Left ventricle myocardium inferior (tissue), 1 donor: ENCODE measurements around the gene SEMA6B. TPM values are rescaled to one million over a fixed set of nuclear protein-coding genes. Genes with fewer than 3 reads are reported as not detected.

Source experiments
- DNase-seq: peaks from one replicate; pipeline ENCODE4 v3.0.0-alpha.2; 2020
- H3K27ac ChIP-seq: fragments of 200-600 bp; replicated peaks from 2 replicates; pipeline ENCODE4 v1.8.0; 2021
- H3K27me3 ChIP-seq: fragments of 200-600 bp; 2 replicates; pipeline ENCODE4 v1.8.0; 2021; ENCODE audit warnings: low read depth
- H3K36me3 ChIP-seq: fragments of 200-600 bp; 2 replicates; pipeline ENCODE4 v1.8.0; 2021
- H3K4me1 ChIP-seq: fragments of 200-600 bp; 2 replicates; pipeline ENCODE4 v1.8.0; 2021
- H3K4me3 ChIP-seq: fragments of 200-600 bp; 2 replicates; pipeline ENCODE4 v1.8.0; 2021; ENCODE audit warnings: mild to moderate bottlenecking, moderate library complexity
- H3K9me3 ChIP-seq: fragments of 200-600 bp; replicated peaks from 2 replicates; pipeline ENCODE4 v1.8.0; 2021
- intact Hi-C: fragments of 100-400 bp; cut with micrococcal nuclease; formaldehyde crosslinking; loops from one replicate; pipeline ENCODE4 v1.11.0; 2022
- total RNA-seq: library from RNA; stranded (reverse); fragmentation: NEBNext Ultra II Directional; extraction: Animal tissue kit (Norgen Biotek cat#: 25700); gene quantifications from one replicate; pipeline ENCODE4 v1.2.1, GENCODE V29; 2021
- TF ChIP-seq, protein P1 (sequence below): fragments of 200-600 bp; IDR thresholded peaks from 2 replicates; pipeline ENCODE4 v1.8.0; 2021; ENCODE audit warnings: antibody characterized with exemption, mild to moderate bottlenecking, borderline replicate concordance
- donor health status: DM: no; HTN: yes; CAD: no; lungs with severe emphysema.

The SEMA6B gene
- total RNA-seq, 1 donor from 2014 or later = 7.2 TPM

DNA sequence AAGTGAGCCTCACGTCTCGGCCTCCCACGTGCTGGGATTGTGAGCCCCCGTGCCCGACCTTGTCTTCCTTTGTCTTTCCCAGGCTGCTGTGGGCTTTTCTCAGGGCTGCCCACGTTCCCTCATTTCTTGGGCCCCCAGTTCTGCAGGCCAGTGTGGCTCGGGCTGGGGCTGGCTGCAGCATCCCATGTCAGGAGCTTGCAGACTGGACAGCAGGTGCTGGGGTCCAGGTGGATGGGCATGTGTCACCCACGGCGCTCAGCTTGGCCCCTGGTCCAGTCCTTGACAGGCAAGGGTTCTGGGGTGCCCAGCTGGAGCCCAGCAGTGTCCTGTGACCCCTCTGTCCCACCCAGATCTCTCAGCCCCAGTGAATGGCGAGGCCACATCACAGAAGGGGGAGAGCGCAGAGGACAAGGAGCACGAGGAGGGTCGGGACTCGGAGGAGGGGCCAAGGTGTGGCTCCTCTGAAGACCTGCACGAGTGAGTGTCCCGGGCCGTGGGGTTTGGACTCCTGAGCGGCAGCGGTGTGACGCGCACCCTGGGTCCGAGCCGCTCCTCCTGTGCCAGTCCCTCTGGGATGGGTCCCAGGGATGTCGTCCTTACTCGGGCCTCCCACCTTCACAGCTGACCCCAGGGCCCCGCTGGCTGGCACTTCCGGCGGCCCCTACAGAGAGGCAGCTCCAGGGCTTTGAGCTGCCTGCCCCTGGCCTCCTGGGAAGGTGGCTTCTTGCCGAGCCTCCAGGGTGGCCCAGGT is 58.5 kb downstream of the SEMA6B start:
- peaks cover 95% of the 10 kb centered on the region for H3K36me3 ChIP-seq
- H3K4me3 ChIP-seq = no peak overlapping the region
- peaks cover 4% of the 10 kb centered on the region for H3K4me1 ChIP-seq
- no peak for DNase-seq
- no peaks in the 10 kb centered on the region for H3K9me3 ChIP-seq
- TF ChIP-seq, protein P1, sequence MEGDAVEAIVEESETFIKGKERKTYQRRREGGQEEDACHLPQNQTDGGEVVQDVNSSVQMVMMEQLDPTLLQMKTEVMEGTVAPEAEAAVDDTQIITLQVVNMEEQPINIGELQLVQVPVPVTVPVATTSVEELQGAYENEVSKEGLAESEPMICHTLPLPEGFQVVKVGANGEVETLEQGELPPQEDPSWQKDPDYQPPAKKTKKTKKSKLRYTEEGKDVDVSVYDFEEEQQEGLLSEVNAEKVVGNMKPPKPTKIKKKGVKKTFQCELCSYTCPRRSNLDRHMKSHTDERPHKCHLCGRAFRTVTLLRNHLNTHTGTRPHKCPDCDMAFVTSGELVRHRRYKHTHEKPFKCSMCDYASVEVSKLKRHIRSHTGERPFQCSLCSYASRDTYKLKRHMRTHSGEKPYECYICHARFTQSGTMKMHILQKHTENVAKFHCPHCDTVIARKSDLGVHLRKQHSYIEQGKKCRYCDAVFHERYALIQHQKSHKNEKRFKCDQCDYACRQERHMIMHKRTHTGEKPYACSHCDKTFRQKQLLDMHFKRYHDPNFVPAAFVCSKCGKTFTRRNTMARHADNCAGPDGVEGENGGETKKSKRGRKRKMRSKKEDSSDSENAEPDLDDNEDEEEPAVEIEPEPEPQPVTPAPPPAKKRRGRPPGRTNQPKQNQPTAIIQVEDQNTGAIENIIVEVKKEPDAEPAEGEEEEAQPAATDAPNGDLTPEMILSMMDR = no peak
- H3K27me3 ChIP-seq = no peaks in the 10 kb centered on the region
- peak overlapping the region; percentile 52 for H3K27ac ChIP-seq
- intact Hi-C loops = no loop called here

DNA sequence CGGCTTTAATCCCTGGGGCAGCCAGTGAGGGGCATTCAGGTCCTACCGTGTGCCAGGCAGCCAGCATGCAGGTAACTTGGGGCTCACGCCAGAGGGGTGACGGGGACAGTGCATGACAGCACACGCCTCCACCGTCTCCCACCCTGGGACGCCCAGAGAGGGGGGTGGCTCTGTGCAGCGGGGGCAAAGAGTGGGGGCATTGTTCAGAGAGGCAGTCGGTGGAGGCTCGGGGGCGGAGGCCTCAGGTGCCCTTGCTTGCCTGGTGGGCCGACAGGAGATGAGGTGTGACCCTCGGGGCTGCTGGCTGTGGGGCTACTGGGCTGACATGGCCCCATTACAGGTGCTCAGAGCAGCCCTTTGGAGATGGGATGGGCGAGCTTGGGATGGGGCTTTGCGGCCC is 59.6 kb downstream of the SEMA6B start:
- intact Hi-C loops = no loop called here
- no peaks in the 10 kb centered on the region for H3K27me3 ChIP-seq
- H3K4me1 ChIP-seq = peaks cover 4% of the 10 kb centered on the region
- no peak for DNase-seq
- TF ChIP-seq, protein P1 = no peak
- H3K36me3 ChIP-seq = peaks cover 92% of the 10 kb centered on the region
- H3K4me3 ChIP-seq = no peak overlapping the region
- no peaks in the 10 kb centered on the region for H3K9me3 ChIP-seq
- no peak overlapping the region for H3K27ac ChIP-seq

DNA sequence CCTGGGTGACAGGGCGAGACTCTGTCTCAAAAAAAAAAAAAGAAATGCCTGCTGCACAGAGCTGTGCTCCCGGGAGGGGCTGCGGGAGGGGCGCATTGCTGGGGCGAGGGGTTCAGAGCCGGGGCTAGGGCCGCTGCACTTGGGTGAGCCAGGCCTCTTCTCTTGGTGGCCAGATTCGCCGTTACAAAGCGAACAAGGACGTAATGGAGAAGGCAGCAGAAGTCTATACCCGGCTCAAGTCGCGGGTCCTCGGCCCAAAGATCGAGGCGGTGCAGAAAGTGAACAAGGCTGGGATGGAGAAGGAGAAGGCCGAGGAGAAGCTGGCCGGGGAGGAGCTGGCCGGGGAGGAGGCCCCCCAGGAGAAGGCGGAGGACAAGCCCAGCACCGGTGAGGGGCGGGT is 60.2 kb downstream of the SEMA6B start:
- Histone ChIP-seq H3K4me1 (peaks cover 4% of the 10 kb centered on the region), H3K27me3 (no peaks in the 10 kb centered on the region), H3K27ac (no peak overlapping the region), H3K9me3 (no peaks in the 10 kb centered on the region), H3K36me3 (peaks cover 92% of the 10 kb centered on the region), H3K4me3 (no peak overlapping the region)
- intact Hi-C loops = no loop called here
- TF ChIP-seq, protein P1 = no peak
- DNase-seq = no peak

DNA sequence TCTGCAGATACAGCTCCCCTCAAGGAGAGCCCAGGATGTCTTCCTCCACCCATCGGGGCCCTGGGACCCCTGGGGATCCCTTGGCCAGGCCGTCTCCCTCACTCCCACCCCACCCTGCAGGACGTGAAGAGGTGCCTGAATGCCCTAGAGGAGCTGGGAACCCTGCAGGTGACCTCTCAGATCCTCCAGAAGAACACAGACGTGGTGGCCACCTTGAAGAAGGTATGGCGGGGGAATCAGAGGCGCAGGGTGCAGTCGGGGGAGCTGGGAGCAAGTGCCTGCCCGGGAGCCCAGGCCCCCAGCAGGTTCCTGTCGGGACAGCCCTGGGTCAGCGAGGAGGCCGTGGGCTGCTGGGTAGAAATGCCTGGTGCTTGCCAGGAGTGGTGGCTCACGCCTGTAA is 60.8 kb downstream of the SEMA6B start:
- TF ChIP-seq, protein P1 = no peak
- H3K9me3 ChIP-seq = no peaks in the 10 kb centered on the region
- no peak for DNase-seq
- H3K4me1 ChIP-seq = no peaks in the 10 kb centered on the region
- H3K27ac ChIP-seq = no peak overlapping the region
- peaks cover 92% of the 10 kb centered on the region for H3K36me3 ChIP-seq
- H3K4me3 ChIP-seq = no peak overlapping the region
- no peaks in the 10 kb centered on the region for H3K27me3 ChIP-seq
- intact Hi-C loops = no loop called here

DNA sequence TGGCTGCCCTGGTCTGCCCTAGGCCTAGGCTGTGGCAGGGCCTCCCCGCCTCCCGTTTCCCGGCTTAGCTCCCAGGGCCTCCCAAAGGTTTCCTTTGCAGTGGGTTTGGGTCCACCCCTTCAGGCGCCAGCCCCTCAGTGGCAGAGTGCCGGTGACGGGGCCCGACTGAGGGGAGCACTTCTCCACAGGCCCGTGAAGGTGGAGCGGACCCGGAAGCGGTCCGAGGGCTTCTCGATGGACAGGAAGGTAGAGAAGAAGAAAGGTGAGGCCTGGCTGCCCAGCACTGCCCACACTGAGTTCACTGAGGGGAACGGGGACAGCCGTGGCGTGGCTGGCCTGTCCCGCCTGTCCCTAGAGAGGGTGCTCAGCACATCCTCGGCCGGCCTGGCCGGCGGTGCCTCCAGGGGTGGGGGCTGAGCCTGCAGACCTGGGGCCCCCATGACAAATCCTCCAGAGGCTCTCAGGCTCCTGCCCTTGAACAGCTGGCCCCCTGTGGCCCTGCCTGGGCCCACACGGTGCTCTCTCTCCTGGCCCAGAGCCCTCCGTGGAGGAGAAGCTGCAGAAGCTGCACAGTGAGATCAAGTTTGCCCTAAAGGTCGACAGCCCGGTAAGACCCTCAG is 61.6 kb downstream of the SEMA6B start:
- Histone ChIP-seq H3K4me1 (no peaks in the 10 kb centered on the region), H3K4me3 (no peak overlapping the region), H3K9me3 (no peaks in the 10 kb centered on the region), H3K27me3 (no peaks in the 10 kb centered on the region), H3K36me3 (peaks cover 90% of the 10 kb centered on the region), H3K27ac (no peak overlapping the region)
- TF ChIP-seq, protein P1 = no peak
- no peak for DNase-seq
- intact Hi-C loops = no loop called here
